GM19328 (cell line): ENCODE data around the gene ZBTB40.

ENCODE experiments used
- ATAC-seq: cut with Tn5 transposase; IDR thresholded peaks from one replicate; pipeline ENCODE4 v1.9.1; 2021; ENCODE audit warnings: mild to moderate bottlenecking, moderate library complexity; ENCODE audit not compliant: unreplicated experiment

The ZBTB40 gene

GRCh38 chr1:22451702-22452480 is at the start of gene ZBTB40:
Gene ZBTB40 (plus strand): TSS chr1:22451851. CDS start chr1:22489949, 38,098 bp downstream.
- peak; percentile 74 for ATAC-seq

GRCh38 chr1:22402356-22403053 is 49.1 kb upstream of the ZBTB40 start:
- ATAC-seq: no peak

- no peak for ATAC-seq
Measured at GRCh38 chr1:22404486-22404885, 47.2 kb upstream of the ZBTB40 start.

- ATAC-seq: no peak
Measured at GRCh38 chr1:22406722-22407495, 44.7 kb upstream of the ZBTB40 start.

GRCh38 chr1:22408230-22408629 is 43.4 kb upstream of the ZBTB40 start:
- ATAC-seq: no peak

- no peak for ATAC-seq
Measured at GRCh38 chr1:22410401-22410800, 41.2 kb upstream of the ZBTB40 start.

GRCh38 chr1:22410928-22411495 is 40.6 kb upstream of the ZBTB40 start:
- ATAC-seq: no peak

GRCh38 chr1:22411589-22411988 is 40.1 kb upstream of the ZBTB40 start:
- ATAC-seq: no peak

GRCh38 chr1:22412932-22413727 is 38.5 kb upstream of the ZBTB40 start:
- no peak for ATAC-seq

GRCh38 chr1:22413799-22414198 is 37.9 kb upstream of the ZBTB40 start:
- ATAC-seq: no peak

- no peak for ATAC-seq
Measured at GRCh38 chr1:22414244-22414751, 37.4 kb upstream of the ZBTB40 start.

- no peak for ATAC-seq
Measured at GRCh38 chr1:22415489-22415888, 36.2 kb upstream of the ZBTB40 start.

GRCh38 chr1:22416555-22417454 is 34.8 kb upstream of the ZBTB40 start:
- ATAC-seq: no peak

GRCh38 chr1:22417466-22417865 is 34.2 kb upstream of the ZBTB40 start:
- ATAC-seq: no peak

- no peak for ATAC-seq
Measured at GRCh38 chr1:22418312-22418711, 33.3 kb upstream of the ZBTB40 start.

- ATAC-seq: no peak
Measured at GRCh38 chr1:22418933-22419382, 32.7 kb upstream of the ZBTB40 start.

- no peak for ATAC-seq
Measured at GRCh38 chr1:22420455-22421053, 31.1 kb upstream of the ZBTB40 start.

- no peak for ATAC-seq
Measured at GRCh38 chr1:22426781-22427180, 24.9 kb upstream of the ZBTB40 start.

GRCh38 chr1:22428672-22429071 is 23.0 kb upstream of the ZBTB40 start:
- no peak for ATAC-seq
